B cell (primary cell): ENCODE data around the gene HHLA2. TPM values are rescaled to one million over a fixed set of nuclear protein-coding genes. Genes with fewer than 3 reads are reported as not detected.

ENCODE experiments used
- ATAC-seq: fragments of 200-7000 bp; cut with Tn5 transposase; one replicate; pipeline ENCODE4 v1.10.0; 2021; ENCODE audit warnings: low read depth, mild to moderate bottlenecking, moderate number of reproducible peaks, moderate library complexity
- CTCF ChIA-PET: fragments of 350-600 bp; sonication (Branson Sonifier 250); formaldehyde crosslinking; loops from one replicate; lab custom pipeline; 2021; ENCODE audit warnings: antibody characterized with exemption, inconsistent platforms; lab: Charles Lee
- POLR2A ChIA-PET: fragments of 350-600 bp; sonication (Branson Sonifier 250); formaldehyde crosslinking; loops from one replicate; lab custom pipeline; 2021; ENCODE audit warnings: antibody characterized with exemption; lab: Charles Lee
- DNase-seq: peaks from one replicate; pipeline ENCODE4 v3.0.0; 2013
- H2AFZ ChIP-seq: 2 replicates; pipeline ENCODE4 v1.6.1; 2012; ENCODE audit warnings: mild to moderate bottlenecking, low read depth, low read length; ENCODE audit not compliant: insufficient read depth, poor library complexity, severe bottlenecking
- H3K27ac ChIP-seq, 2 donors: 1 replicate in 1 of 2; 2 replicates in 1 of 2; pipeline ENCODE4 v1.5.1; 2012 to 2013; ENCODE audit warnings: low read length in 2 of 2, mild to moderate bottlenecking in 2 of 2, moderate library complexity in 1 of 2
- H3K27me3 ChIP-seq, 4 experiments: fragments of 200-600 bp in 1 of 4; sonication (generic) in 1 of 4; replicated peaks in 1 of 4; 1 replicate in 2 of 4; 2 replicates in 2 of 4; pipeline versions ENCODE4 v1.6.1 to v1.7.0; 2013 to 2016; ENCODE audit warnings: low read length in 3 of 4, mild to moderate bottlenecking in 2 of 4, mixed read lengths in 1 of 4, moderate library complexity in 1 of 4; ENCODE audit not compliant: insufficient read depth in 4 of 4, control insufficient read depth in 3 of 4; ENCODE audit errors: control extremely low read depth in 1 of 4
- H3K36me3 ChIP-seq, 2 experiments: replicated peaks in 1 of 2; 1 replicate in 1 of 2; 2 replicates in 1 of 2; pipeline versions ENCODE4 v1.6.1 to v1.7.1; 2013; ENCODE audit warnings: low read length in 1 of 2; ENCODE audit not compliant: insufficient read depth in 2 of 2, control insufficient read depth in 1 of 2; ENCODE audit errors: control extremely low read depth in 1 of 2, extremely low read depth in 1 of 2
- H3K4me1 ChIP-seq, 2 donors: fragments of 200-600 bp in 1 of 2; sonication (generic) in 1 of 2; 1 replicate in 1 of 2; 2 replicates in 1 of 2; pipeline versions ENCODE4 v1.5.1 to v1.6.1; 2013 to 2017; ENCODE audit warnings: low read length in 2 of 2; ENCODE audit not compliant: control insufficient read depth in 2 of 2, insufficient read depth in 2 of 2
- H3K4me2 ChIP-seq: replicated peaks from 2 replicates; pipeline ENCODE3; 2012; ENCODE audit warnings: mild to moderate bottlenecking, low read depth, low read length; ENCODE audit not compliant: poor library complexity, severe bottlenecking
- H3K4me3 ChIP-seq, 5 experiments: fragments of 200-600 bp in 1 of 5; sonication (generic) in 1 of 5; 1 replicate in 3 of 5; 2 replicates in 2 of 5; pipeline versions ENCODE4 v1.5.1 to v1.7.0; 2011 to 2016; ENCODE audit warnings: low read length in 4 of 5, mild to moderate bottlenecking in 4 of 5, low read depth in 2 of 5, control low read depth in 1 of 5, moderate library complexity in 1 of 5; ENCODE audit not compliant: insufficient read depth in 1 of 5; ENCODE audit errors: control extremely low read depth in 1 of 5, extremely low read depth in 1 of 5
- H3K79me2 ChIP-seq: fragments of 200-600 bp; sonication (generic); one replicate; pipeline ENCODE4 v1.6.0; 2016; ENCODE audit warnings: low read length; ENCODE audit not compliant: control insufficient read depth, insufficient read depth
- H3K9ac ChIP-seq: fragments of 200-600 bp; sonication (generic); 2 replicates; pipeline ENCODE4 v1.6.1; 2017; ENCODE audit warnings: mild to moderate bottlenecking, low read length, moderate library complexity
- H3K9me3 ChIP-seq, 3 donors: one replicate each; pipeline versions ENCODE4 v1.6.1 to v1.7.1; 2013; ENCODE audit warnings: low read length in 2 of 3; ENCODE audit not compliant: control insufficient read depth in 2 of 3, insufficient read depth in 1 of 3; ENCODE audit errors: control extremely low read depth in 1 of 3
- H4K20me1 ChIP-seq: 2 replicates; pipeline ENCODE4 v1.6.0; 2012; ENCODE audit warnings: mild to moderate bottlenecking, low read length; ENCODE audit not compliant: insufficient read depth, control insufficient read depth, poor library complexity, severe bottlenecking
- H3K27ac Mint-ChIP-seq: one replicate; pipeline ENCODE4 v1.8.0; 2021; ENCODE audit warnings: mixed read lengths
- H3K27me3 Mint-ChIP-seq: one replicate; pipeline ENCODE4 v1.8.0; 2021; ENCODE audit warnings: mixed read lengths
- H3K4me1 Mint-ChIP-seq: one replicate; pipeline ENCODE4 v1.8.0; 2021; ENCODE audit warnings: mixed read lengths
- H3K4me3 Mint-ChIP-seq: one replicate; pipeline ENCODE4 v1.8.0; 2021; ENCODE audit warnings: mixed read lengths
- H3K9me3 Mint-ChIP-seq: one replicate; pipeline ENCODE4 v1.8.0; 2022; ENCODE audit warnings: mixed read lengths; ENCODE audit not compliant: insufficient read depth
- CTCF ChIP-seq: fragments of 200-600 bp; IDR thresholded peaks from one replicate; pipeline ENCODE4 v1.8.0; 2022; ENCODE audit warnings: antibody characterized with exemption, mild to moderate bottlenecking
- EZH2 ChIP-seq: IDR thresholded peaks from 2 replicates; pipeline ENCODE4 v1.6.1; 2012; ENCODE audit warnings: borderline replicate concordance, low read depth, mild to moderate bottlenecking, moderate library complexity, low read length; ENCODE audit not compliant: insufficient read depth, poor library complexity, severe bottlenecking
- WGBS: methylation state at CpG from one replicate; pipeline ENCODE4 v1.1.5; 2013; ENCODE audit warnings: missing lambda C conversion rate; ENCODE audit not compliant: insufficient coverage; 5-methylcytosine and 5-hydroxymethylcytosine counted together
- intact Hi-C: fragments of 100-400 bp; cut with micrococcal nuclease; formaldehyde crosslinking; loops from one replicate; pipeline ENCODE4 v1.10.0; 2022
- polyA plus RNA-seq: library from polyadenylated mRNA; depleted of rRNA; stranded (reverse); fragments of >200 nt; gene quantifications from 2 replicates; pipeline ENCODE4 v1.2.3, GENCODE V29; 2012
- total RNA-seq, 2 donors: library from RNA; stranded (reverse); fragments of 120-200 nt in 1 of 2; gene quantifications; 1 replicate in 1 of 2; 2 replicates in 1 of 2; pipeline versions ENCODE4 v1.2.3 to v1.2.4, GENCODE V29; 2013 to 2022

The HHLA2 gene
- total and polyA plus RNA-seq, 2 donors (not counting 1 experiment from before 2014, with no cell fraction given) = 0.84 TPM

DNA sequence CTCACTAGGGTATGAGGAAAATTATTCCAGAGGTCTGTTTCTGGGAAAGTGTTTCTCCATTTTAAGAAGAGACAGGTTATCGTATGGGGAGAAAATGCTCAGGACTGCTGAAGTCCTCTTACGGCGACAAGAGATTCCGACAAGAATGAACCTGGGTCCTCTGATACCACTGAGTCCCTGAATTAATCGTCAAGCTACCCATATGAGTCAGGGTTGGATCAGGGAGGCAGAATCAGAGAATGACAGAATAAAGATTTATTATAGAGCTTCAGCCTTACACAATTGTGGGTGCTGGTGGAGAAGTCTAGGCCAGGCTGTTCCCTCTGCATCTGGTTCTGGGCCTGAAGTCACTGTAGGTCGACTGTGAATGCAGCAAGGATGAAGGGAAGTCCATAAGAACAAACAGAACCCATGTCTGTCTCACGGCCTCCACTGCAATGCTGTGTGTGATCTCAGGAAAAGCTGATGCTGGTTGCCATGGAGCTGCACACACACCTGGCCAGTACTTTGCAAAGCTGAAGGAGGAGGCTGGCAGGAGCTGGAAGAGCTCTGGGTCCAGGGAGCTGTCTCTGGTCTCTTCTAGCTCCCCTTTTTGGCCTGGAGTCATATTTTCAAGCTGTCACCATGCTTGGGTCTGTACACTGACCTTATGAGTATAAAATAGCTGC lies 83.9 kb downstream of the HHLA2 start:
- TF ChIP-seq EZH2 = no peak
- no peak for TF ChIP-seq CTCF
- Histone ChIP-seq H3K4me3 (no peak overlapping the region), H3K4me1 (no peaks in the 10 kb centered on the region), H3K9ac (no peak overlapping the region), H3K4me2 (no peak overlapping the region), H4K20me1 (no peaks in the 10 kb centered on the region), H3K9me3 (peaks cover 0 to 4% (median 0%) of the 10 kb centered on the region in 3 donors), H2AFZ (no peak overlapping the region), H3K79me2 (no peaks in the 10 kb centered on the region), H3K36me3 (no peaks in the 10 kb centered on the region), H3K27me3 (no peaks in the 10 kb centered on the region), H3K27ac (no peak overlapping the region)
- no peak for DNase-seq
- intact Hi-C loops = no loop called here
- ChIA-PET POLR2A (no interaction called here), CTCF (no interaction called here)
- 91% methylated on average over 7 of the region's 7 CpGs for WGBS
- H3K27me3 Mint-ChIP-seq = no peaks in the 10 kb centered on the region
- ATAC-seq = no peak
- H3K4me1 Mint-ChIP-seq = no peaks in the 10 kb centered on the region
- peaks cover 2% of the 10 kb centered on the region for H3K9me3 Mint-ChIP-seq
- no peak overlapping the region for H3K4me3 Mint-ChIP-seq
- H3K27ac Mint-ChIP-seq = no peak overlapping the region

- Mint-ChIP-seq H3K27me3 (no peaks in the 10 kb centered on the region), H3K27ac (no peak overlapping the region), H3K4me1 (no peaks in the 10 kb centered on the region), H3K4me3 (no peak overlapping the region), H3K9me3 (peaks cover 2% of the 10 kb centered on the region)
- WGBS = 49% methylated on average over 3 of the region's 3 CpGs
- H2AFZ ChIP-seq = no peak overlapping the region
- intact Hi-C loops = no loop called here
- H3K4me3 ChIP-seq = no peak overlapping the region
- no peaks in the 10 kb centered on the region for H4K20me1 ChIP-seq
- no peak overlapping the region for H3K9ac ChIP-seq
- ChIA-PET POLR2A (no interaction called here), CTCF (interaction anchor here (0.6 kb wide), 1 partner anchor 336 kb away, joined by 3 read pairs; no protein-coding TSS in a partner anchor)
- no peaks in the 10 kb centered on the region for H3K36me3 ChIP-seq
- no peak overlapping the region for H3K27ac ChIP-seq
- no peak overlapping the region for H3K4me2 ChIP-seq
- H3K27me3 ChIP-seq = no peaks in the 10 kb centered on the region
- H3K9me3 ChIP-seq = peaks cover 0 to 4% (median 0%) of the 10 kb centered on the region in 3 donors
- no peak for TF ChIP-seq EZH2
- TF ChIP-seq CTCF = no peak
- DNase-seq (no peak), ATAC-seq (no peak)
- no peaks in the 10 kb centered on the region for H3K79me2 ChIP-seq
- no peaks in the 10 kb centered on the region for H3K4me1 ChIP-seq
Observed at GRCh38 chr3:108381529-108382140, 85.3 kb downstream of the HHLA2 start.
